GM21737 (cell line): ENCODE data around the gene CRYAB.
"Not testable (repeated sequence)": the region's sequence is repeated elsewhere in the genome, so short reads cannot be mapped to it uniquely, and the experiment has no call there.

ENCODE experiments used
- ATAC-seq: cut with Tn5 transposase; IDR thresholded peaks from one replicate; pipeline ENCODE4 v1.9.1; 2021; ENCODE audit warnings: mild to moderate bottlenecking, moderate library complexity; ENCODE audit not compliant: unreplicated experiment

The CRYAB gene

GRCh38 chr11:111910676-111911562 lies 651 bp downstream of the CRYAB start:
- no peak for ATAC-seq

- ATAC-seq: no peak
These were observed 2.2 kb downstream of the CRYAB start for GRCh38 chr11:111909378-111909777.

GRCh38 chr11:111908639-111909305 lies 2.8 kb downstream of the CRYAB start:
- no peak for ATAC-seq

GRCh38 chr11:111906680-111907079 lies 4.9 kb downstream of the CRYAB start:
- no peak for ATAC-seq

GRCh38 chr11:111905411-111905810 lies 6.2 kb downstream of the CRYAB start:
- ATAC-seq: no peak

GRCh38 chr11:111886844-111887243 lies 24.7 kb downstream of the CRYAB start:
- no peak for ATAC-seq

GRCh38 chr11:111886032-111886431 lies 25.5 kb downstream of the CRYAB start:
- ATAC-seq: no peak

- ATAC-seq: not testable (repeated sequence)
These were observed 26.5 kb downstream of the CRYAB start for GRCh38 chr11:111885053-111885452.

- ATAC-seq: no peak
These were observed 29.4 kb downstream of the CRYAB start for GRCh38 chr11:111882202-111882601.

GRCh38 chr11:111879637-111879960 lies 32.0 kb downstream of the CRYAB start:
- no peak for ATAC-seq

- ATAC-seq: peak; percentile 88
These were observed 32.5 kb downstream of the CRYAB start, which contains the start of the genes CFAP68 and FDXACB1 for GRCh38 chr11:111878849-111879636. CFAP68 (plus strand) TSS chr11:111879541; CDS start chr11:111879561, 20 bp downstream. FDXACB1 (minus strand) TSS chr11:111879165; CDS start chr11:111879132, 33 bp downstream.

- ATAC-seq: peak; percentile 13
These were observed 33.2 kb downstream of the CRYAB start for GRCh38 chr11:111878385-111878848.

- ATAC-seq: no peak
These were observed 39.8 kb downstream of the CRYAB start for GRCh38 chr11:111871693-111872161.

- peak; percentile 90 for ATAC-seq
These were observed 40.5 kb downstream of the CRYAB start, which contains the start of gene ALG9 for GRCh38 chr11:111870886-111871692. ALG9 (minus strand) TSS chr11:111871581; CDS start chr11:111871482, 99 bp downstream.

GRCh38 chr11:111870522-111870885 lies 41.1 kb downstream of the CRYAB start:
- peak; percentile 10 for ATAC-seq

- no peak for ATAC-seq
These were observed 41.5 kb downstream of the CRYAB start for GRCh38 chr11:111870113-111870512.

- ATAC-seq: no peak
These were observed 51.3 kb downstream of the CRYAB start for GRCh38 chr11:111860257-111860656.
